Kidney (tissue), 14 donors: ENCODE measurements around the gene TBC1D3I. TPM values are rescaled to one million over a fixed set of nuclear protein-coding genes. Genes with fewer than 3 reads are reported as not detected.
"Not testable (repeated sequence)": the region's sequence is repeated elsewhere in the genome, so short reads cannot be mapped to it uniquely, and the experiment has no call there.

Experiments used
- DNase-seq, 5 donors: peaks; one replicate each; pipeline ENCODE4 v3.0.0-alpha.2; 2013 to 2020
- FAIRE-seq: peaks from 2 replicates; lab custom pipeline; 2012; peaks lifted over from hg19 to GRCh38; lab: Jason Lieb, UNC
- H3K27ac ChIP-seq, 2 donors: one replicate each; pipeline ENCODE4 v1.7.0; 2013; ENCODE audit warnings: low read depth in 2 of 2, low read length in 2 of 2, inconsistent platforms in 1 of 2
- H3K27me3 ChIP-seq: one replicate; pipeline ENCODE4 v1.7.1; 2013; ENCODE audit warnings: low read length, inconsistent platforms; ENCODE audit not compliant: control insufficient read depth, insufficient read depth
- H3K36me3 ChIP-seq, 3 donors: one replicate each; pipeline versions ENCODE4 v1.7.0 to v1.7.1; 2013; ENCODE audit warnings: low read length in 3 of 3, control low read depth in 1 of 3, inconsistent platforms in 1 of 3; ENCODE audit not compliant: insufficient read depth in 3 of 3, control insufficient read depth in 2 of 3
- H3K4me1 ChIP-seq, 3 donors: one replicate each; pipeline versions ENCODE4 v1.7.0 to v1.7.1; 2013; ENCODE audit warnings: low read length in 3 of 3, inconsistent platforms in 1 of 3, low read depth in 1 of 3; ENCODE audit not compliant: control insufficient read depth in 2 of 3, insufficient read depth in 2 of 3
- H3K4me3 ChIP-seq, 3 donors: one replicate each; pipeline versions ENCODE4 v1.7.0 to v1.8.1; 2013; ENCODE audit warnings: low read length in 3 of 3, control low read depth in 1 of 3, inconsistent platforms in 1 of 3
- H3K9ac ChIP-seq, 3 donors: one replicate each; pipeline versions ENCODE4 v1.7.0 to v1.7.1; 2013; ENCODE audit warnings: low read length in 3 of 3, control low read depth in 1 of 3, inconsistent platforms in 1 of 3
- H3K9me3 ChIP-seq, 3 donors: one replicate each; pipeline versions ENCODE4 v1.7.0 to v1.7.1; 2013; ENCODE audit warnings: low read length in 3 of 3, control low read depth in 1 of 3, inconsistent platforms in 1 of 3; ENCODE audit not compliant: control insufficient read depth in 2 of 3, insufficient read depth in 1 of 3
- CTCF ChIP-seq: IDR thresholded peaks from 3 replicates; pipeline ENCODE4 v1.5.1; 2012; ENCODE audit warnings: mild to moderate bottlenecking, moderate library complexity, borderline replicate concordance; ENCODE audit not compliant: insufficient read depth; ENCODE audit errors: extremely low read depth
- intact Hi-C: fragments of 100-400 bp; cut with DNase I; formaldehyde crosslinking; loops from one replicate; pipeline ENCODE4 v1.11.1; 2022
- polyA plus RNA-seq: library from polyadenylated mRNA; stranded (reverse); fragments of 350-450 nt; fragmentation: Illumina TruSeq; extraction: RNeasy Lipid Tissue Mini Kit (QIAGEN cat#74804); gene quantifications from one replicate; pipeline ENCODE4 v1.2.3, GENCODE V29; 2014; ENCODE audit warnings: low read depth, low replicate concordance; ENCODE audit not compliant: insufficient read depth
- total RNA-seq: library from RNA; stranded (reverse); fragmentation: NEBNext Ultra II Directional; extraction: Animal tissue kit (Norgen Biotek cat#: 25700); gene quantifications from one replicate; pipeline ENCODE4 v1.2.1, GENCODE V29; 2021
- donor health status: control.
- donor health status: control.
- donor health status: control.
- donor health status: control.
- donor health status: control.
- donor health status: DM: yes; HTN: yes; CAD: no.
- donor health status: Normal renal cell carcinoma (clear cell type).

Gene TBC1D3I
- total and polyA plus RNA-seq, 2 donors from 2014 or later = 0.41 TPM; not detected in 1

GRCh38 chr17:36213695-36214094 lies 50.7 kb downstream of the TBC1D3I start:
- peaks cover 11% of the 10 kb centered on the region for H3K27me3 ChIP-seq
- no peak for TF ChIP-seq CTCF
- no peaks in the 10 kb centered on the region for H3K9me3 ChIP-seq
- no peak overlapping the region for H3K4me3 ChIP-seq
- no peaks in the 10 kb centered on the region for H3K36me3 ChIP-seq
- H3K9ac ChIP-seq = no peak overlapping the region
- no peak for FAIRE-seq
- no peaks in the 10 kb centered on the region for H3K4me1 ChIP-seq
- intact Hi-C loops = no loop called here
- H3K27ac ChIP-seq = no peak overlapping the region
- no peak for DNase-seq

GRCh38 chr17:36212966-36213365 lies 51.4 kb downstream of the TBC1D3I start:
- no peak overlapping the region for H3K9ac ChIP-seq
- H3K27me3 ChIP-seq = peaks cover 11% of the 10 kb centered on the region
- no peak overlapping the region for H3K4me3 ChIP-seq
- no peaks in the 10 kb centered on the region for H3K4me1 ChIP-seq
- TF ChIP-seq CTCF = no peak
- no peaks in the 10 kb centered on the region for H3K36me3 ChIP-seq
- DNase-seq (no peak), FAIRE-seq (no peak)
- H3K9me3 ChIP-seq = no peaks in the 10 kb centered on the region
- intact Hi-C loops = no loop called here
- no peak overlapping the region for H3K27ac ChIP-seq

- FAIRE-seq (no peak), DNase-seq (no peak)
- TF ChIP-seq CTCF = no peak
- H3K36me3 ChIP-seq = no peaks in the 10 kb centered on the region
- no peak overlapping the region for H3K4me3 ChIP-seq
- H3K9me3 ChIP-seq = no peaks in the 10 kb centered on the region
- peaks cover 11% of the 10 kb centered on the region for H3K27me3 ChIP-seq
- no peaks in the 10 kb centered on the region for H3K4me1 ChIP-seq
- intact Hi-C loops = no loop called here
- no peak overlapping the region for H3K9ac ChIP-seq
- H3K27ac ChIP-seq = no peak overlapping the region
These were observed 52.1 kb downstream of the TBC1D3I start for GRCh38 chr17:36212272-36212605.

GRCh38 chr17:36211484-36212271 lies 52.7 kb downstream of the TBC1D3I start:
- FAIRE-seq, H3K9me3 ChIP-seq, DNase-seq, H3K4me3 ChIP-seq, H3K9ac ChIP-seq, intact Hi-C loops, H3K27ac ChIP-seq, H3K4me1 ChIP-seq, H3K36me3 ChIP-seq: not testable (repeated sequence)
- H3K27me3 ChIP-seq = peaks cover 11% of the 10 kb centered on the region

- intact Hi-C loops, H3K4me1 ChIP-seq, H3K4me3 ChIP-seq, H3K27ac ChIP-seq, H3K9me3 ChIP-seq, FAIRE-seq, H3K9ac ChIP-seq, H3K36me3 ChIP-seq, DNase-seq, H3K27me3 ChIP-seq: not testable (repeated sequence)
These were observed 53.7 kb downstream of the TBC1D3I start, which contains the start of gene CCL4L2 for GRCh38 chr17:36210439-36211211. Gene CCL4L2, plus strand, starts transcription at chr17:36211063.
